ENCODE data around the gene LARP4.

Gene LARP4

DNA sequence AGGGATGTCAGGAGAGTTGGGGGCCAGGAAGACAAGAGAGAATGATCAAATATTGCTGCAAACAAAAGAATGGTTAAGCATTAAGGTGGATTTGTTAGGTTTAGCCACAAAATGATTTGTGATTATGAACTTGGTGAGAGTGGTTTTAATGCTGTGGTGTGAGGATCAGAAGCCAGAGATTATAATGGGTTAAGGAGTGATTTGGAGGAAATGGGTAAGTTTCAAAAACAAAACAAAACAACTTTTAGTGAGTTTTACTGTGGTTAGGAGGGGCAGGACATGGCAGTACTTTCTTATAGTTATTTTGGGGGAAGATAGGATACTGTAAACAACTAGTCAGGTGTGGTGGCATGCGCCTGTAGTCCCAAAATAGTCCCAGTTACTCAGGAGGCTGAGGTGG is 128.1 kb downstream of the LARP4 start:
- DNase-seq: no peak

DNA sequence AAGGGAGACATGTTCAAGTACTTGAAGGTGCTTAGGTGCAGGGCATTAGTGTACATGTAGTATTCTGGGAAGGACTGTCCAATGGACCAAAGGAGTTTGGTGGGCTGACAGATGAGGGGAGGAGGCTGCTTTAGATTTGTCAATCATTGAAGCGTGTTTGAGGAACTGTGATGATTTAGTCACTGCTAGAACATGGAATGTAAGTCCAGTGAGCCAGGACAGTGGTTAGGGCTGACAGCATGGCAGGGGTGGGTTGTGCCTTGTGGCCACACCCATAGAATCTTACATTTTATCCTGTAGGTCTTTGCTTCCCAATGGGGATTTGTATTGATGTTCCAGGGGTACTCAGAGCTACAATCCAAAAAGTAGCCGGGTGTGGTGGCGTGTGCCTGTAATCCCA is 128.7 kb downstream of the LARP4 start:
- DNase-seq: no peak

All from NCI-H1048 (cell line).